ENCODE data around the gene PCSK6.

The PCSK6 gene

DNA sequence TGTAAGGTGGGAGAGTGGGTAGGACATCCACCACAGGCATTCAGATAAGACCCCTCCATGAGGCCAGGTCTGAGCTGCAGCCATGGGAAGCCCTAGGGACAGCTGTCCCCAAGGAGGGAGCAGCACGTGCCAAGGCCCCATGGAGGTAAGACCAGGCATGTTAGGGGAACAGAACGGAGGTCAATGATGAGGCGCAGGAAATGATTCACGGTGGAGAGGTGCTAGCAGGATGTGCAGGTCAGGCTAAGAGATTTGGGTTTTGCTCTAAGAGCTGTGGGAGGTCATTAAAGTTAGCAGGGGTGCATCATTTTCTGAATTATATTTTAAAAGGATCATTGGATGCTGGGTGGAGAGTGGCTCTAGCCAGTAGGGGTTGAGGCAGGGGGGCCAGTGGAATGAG, 128.1 kb downstream of the PCSK6 start:
- TF ChIP-seq, protein P1, sequence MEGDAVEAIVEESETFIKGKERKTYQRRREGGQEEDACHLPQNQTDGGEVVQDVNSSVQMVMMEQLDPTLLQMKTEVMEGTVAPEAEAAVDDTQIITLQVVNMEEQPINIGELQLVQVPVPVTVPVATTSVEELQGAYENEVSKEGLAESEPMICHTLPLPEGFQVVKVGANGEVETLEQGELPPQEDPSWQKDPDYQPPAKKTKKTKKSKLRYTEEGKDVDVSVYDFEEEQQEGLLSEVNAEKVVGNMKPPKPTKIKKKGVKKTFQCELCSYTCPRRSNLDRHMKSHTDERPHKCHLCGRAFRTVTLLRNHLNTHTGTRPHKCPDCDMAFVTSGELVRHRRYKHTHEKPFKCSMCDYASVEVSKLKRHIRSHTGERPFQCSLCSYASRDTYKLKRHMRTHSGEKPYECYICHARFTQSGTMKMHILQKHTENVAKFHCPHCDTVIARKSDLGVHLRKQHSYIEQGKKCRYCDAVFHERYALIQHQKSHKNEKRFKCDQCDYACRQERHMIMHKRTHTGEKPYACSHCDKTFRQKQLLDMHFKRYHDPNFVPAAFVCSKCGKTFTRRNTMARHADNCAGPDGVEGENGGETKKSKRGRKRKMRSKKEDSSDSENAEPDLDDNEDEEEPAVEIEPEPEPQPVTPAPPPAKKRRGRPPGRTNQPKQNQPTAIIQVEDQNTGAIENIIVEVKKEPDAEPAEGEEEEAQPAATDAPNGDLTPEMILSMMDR (IDR thresholded peaks at IDR 0.05), result no peak

DNA sequence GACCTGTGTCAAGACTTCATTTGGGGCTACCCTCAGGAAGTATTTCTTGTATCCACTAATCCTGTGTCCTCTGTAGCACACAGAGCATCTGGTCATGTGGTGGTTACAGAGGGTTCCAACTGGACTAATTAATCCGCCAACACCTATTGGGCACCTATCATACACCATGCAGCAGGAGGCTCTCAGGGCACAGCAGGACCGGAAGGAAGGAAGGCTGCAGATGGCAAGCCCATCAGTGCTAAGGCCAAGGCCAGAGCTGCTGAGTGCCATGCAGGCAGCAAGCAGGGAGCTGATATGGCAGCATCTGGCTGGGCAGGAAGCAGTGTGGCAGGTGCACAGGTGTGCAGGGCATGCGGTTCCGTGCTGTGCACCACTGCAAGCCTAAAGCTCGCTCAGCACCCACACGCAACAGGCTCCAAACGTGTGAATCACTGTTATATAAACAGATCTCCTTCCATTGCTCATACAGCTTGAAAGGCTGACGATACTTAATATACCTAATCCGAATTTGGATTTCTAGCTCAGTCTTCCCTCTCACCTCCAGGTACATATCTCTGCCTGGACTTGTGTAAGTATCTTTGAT, 130.1 kb downstream of the PCSK6 start:
- TF ChIP-seq, protein P1 (IDR thresholded peaks at IDR 0.05), result no peak

DNA sequence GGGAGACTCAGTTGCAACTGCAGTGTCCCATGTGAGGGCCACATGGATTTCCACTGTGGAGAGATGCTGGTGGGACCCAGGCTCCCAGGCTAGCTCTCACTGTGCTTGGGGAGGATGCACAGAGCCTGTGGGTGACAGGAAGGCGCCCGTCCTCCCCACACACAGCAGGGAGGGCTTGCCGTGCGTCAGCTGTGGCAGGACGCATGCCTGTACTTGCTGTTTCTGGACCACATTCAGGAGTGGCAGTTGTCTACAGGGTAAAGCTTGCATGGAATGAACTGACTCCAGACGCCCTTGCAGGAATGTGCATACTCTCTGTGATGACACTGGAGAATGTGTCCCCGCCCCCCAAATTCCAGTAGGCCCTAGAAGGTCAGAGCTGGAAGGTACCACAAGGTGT, 130.6 kb downstream of the PCSK6 start:
- TF ChIP-seq, protein P1 (IDR thresholded peaks at IDR 0.05), result no peak

DNA sequence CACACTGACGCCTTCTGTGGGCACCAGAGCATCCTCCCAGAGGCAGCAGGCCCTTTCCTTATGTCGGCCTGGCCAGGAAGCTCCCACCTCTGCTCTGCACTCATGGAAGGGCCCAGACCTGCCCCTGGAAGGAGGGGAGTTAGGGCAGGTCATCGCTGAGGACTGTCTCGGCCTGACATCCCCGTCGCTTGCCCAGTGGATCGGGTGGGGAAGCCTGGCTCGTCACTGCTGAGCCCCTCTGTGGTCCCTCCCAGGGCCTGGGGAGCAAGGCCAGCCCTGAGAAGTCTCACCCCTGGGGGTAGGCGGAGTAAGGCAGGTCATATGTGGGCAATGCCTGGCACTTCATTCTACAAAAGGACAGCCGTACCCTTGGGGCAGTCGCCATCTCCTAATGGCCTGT, 131.6 kb downstream of the PCSK6 start:
- TF ChIP-seq, protein P1 (IDR thresholded peaks at IDR 0.05), result no peak

DNA sequence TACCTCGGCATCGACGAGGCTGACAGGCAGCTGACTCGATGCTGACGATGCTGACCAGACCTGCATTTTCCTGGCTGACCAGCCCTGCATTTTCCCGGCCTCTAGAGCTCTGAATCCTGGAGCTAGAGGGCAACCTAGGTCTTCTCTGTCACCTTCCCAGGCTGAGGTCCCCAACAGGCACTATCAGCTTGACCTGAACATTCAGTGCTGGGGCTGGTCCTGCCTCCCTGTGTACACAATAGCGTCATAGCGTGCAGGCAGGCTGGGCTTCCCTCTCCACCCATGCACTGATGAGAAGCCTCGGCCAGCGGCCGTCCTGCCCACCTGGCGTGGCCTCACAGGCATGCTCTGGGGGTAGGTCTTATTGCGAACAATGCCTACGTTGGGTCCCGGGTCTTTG, 132.2 kb downstream of the PCSK6 start:
- TF ChIP-seq, protein P1 (IDR thresholded peaks at IDR 0.05), result no peak

DNA sequence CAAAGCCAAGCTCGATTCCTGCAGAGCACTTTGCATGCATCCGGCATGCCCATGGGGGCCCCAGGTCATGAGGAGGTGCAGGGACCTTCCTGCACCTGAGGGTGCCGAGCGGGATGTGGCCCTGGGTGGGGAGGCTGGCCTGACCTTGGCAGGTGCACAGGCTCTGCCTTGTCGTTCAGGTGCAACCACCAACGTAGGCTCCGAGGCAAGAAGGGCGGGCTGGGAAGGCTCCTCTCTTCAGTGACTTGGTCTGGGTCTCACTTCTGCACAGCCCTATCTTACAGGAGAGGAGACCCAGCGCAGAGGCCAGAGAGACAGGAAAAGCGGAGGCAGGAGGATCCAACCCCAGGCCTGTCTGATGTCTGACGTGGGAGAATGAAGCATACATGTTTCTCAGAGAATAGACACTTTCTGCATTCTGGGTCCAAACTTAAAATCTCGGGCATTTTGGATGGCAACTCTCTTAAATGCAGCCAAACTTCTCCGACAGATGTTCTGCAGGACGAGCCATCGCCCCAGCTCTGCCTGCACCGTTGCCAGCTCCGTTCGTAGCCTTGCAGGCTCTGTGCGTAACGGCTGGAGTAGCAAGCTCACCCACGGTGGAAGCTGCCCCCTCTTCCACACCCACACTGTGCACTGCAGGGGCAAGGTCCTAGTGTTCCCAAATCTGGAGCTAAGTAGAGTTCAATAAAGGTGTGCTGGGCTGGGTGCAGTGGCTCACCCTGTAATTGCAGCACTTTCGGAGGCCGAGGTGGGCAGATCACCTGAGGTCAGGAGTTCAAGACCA, 133.6 kb downstream of the PCSK6 start:
- TF ChIP-seq, protein P1 (IDR thresholded peaks at IDR 0.05), result no peak

DNA sequence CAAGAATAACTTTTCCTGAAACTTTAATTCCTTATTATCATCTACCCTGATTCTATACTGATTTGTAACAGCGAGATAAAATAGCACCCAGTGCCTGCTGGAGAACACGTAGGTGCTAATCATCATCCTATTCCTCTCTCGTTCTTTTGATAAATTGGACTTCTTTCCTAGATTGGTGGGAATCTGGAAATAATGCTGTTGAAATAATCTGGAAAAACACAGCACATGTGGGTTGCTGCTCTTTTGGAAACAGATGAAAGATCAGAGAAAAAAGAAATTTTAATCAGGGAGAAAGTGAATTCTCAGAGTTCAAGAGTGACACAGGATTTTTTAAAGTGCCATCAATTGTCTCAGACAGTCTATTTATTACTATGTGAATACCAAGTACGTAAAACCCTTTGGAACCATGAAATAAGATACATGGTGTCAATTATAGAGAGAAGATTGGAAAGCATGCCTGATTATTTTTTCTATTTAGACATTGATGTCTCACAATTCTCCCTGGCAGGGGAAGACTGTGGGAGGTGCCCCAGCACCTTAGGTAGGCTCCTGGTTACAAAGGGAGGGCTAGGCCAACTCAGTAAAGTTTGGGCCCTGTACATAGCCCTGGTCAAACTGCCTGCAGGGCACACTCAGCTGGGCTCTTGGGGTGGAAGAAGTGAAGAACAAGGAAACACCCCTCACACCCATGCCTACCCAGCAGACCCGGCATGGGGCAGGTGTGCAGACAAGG, 134.4 kb downstream of the PCSK6 start:
- TF ChIP-seq, protein P1 (IDR thresholded peaks at IDR 0.05), result no peak

Data from LNCAP (cell line).